Measurements from ENCODE around the gene FRAS1. TPM values are rescaled to one million over a fixed set of nuclear protein-coding genes. Genes with fewer than 3 reads are reported as not detected.

The FRAS1 gene
- polyA plus RNA-seq, 1 donor from 2014 or later = 2.8 TPM

DNA sequence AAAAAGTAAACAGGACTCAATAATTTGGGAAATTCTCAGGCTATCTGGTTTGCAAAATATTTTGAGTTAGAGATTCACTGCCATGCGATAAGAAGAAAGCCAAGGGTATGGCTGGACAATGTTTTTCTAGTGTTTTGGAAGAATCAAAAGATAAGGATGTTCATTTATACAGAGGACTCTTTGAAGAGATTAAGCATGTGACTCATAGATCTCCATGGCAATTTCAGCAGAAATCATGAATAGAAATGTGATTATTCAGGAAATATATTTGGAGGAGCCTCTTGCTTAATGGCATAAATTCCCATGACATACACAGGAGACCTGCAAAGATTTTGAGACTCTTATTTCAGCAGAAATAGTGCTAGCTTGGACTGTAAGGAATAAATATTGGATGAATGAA is 16.7 kb upstream of the FRAS1 start:
- H3K9me3 ChIP-seq (ENCODE audit: low read length) = no peaks in the 10 kb centered on the region
- no peaks in the 10 kb centered on the region for H3K9me2 ChIP-seq (ENCODE audit: insufficient read depth, low read length)
- H3K79me2 ChIP-seq (replicated peaks; ENCODE audit: insufficient read depth, low read length) = no peaks in the 10 kb centered on the region
- H3K36me3 ChIP-seq (ENCODE audit: insufficient read depth, low read length) = no peaks in the 10 kb centered on the region
- H2AFZ ChIP-seq (ENCODE audit: low read depth, low read length) = no peak overlapping the region
- no peaks in the 10 kb centered on the region for H3F3A ChIP-seq (ENCODE audit: insufficient read depth, low read length, poor library complexity, severe bottlenecking)
- H3K4me3 ChIP-seq (ENCODE audit: low read length) = no peak overlapping the region
- TF ChIP-seq SMC3 (conservative IDR thresholded peaks at IDR 0.05; ENCODE audit: poor library complexity) = no peak
- no peak for TF ChIP-seq EZH2 (IDR thresholded peaks at IDR 0.05; ENCODE audit: borderline replicate concordance, insufficient read depth, low read length, poor library complexity, severe bottlenecking)
- no peak for TF ChIP-seq MXI1 (conservative IDR thresholded peaks at IDR 0.05; ENCODE audit: poor library complexity, severe bottlenecking)
- TF ChIP-seq RAD21 (conservative IDR thresholded peaks at IDR 0.05) = no peak
- TF ChIP-seq REST (IDR thresholded peaks at IDR 0.05; ENCODE audit: borderline replicate concordance) = no peak
- no peak for TF ChIP-seq POLR2AphosphoS5 (IDR thresholded peaks at IDR 0.05)
- no peak for TF ChIP-seq TAF1 (IDR thresholded peaks at IDR 0.05; ENCODE audit: low read depth)
- no peak for TF ChIP-seq EP300 (conservative IDR thresholded peaks at IDR 0.05; ENCODE audit: poor library complexity, severe bottlenecking)
- no peak for TF ChIP-seq CTCF (IDR thresholded peaks at IDR 0.05; ENCODE audit: poor library complexity, severe bottlenecking)
- H3K27me3 ChIP-seq (ENCODE audit: insufficient read depth, low read depth, low read length) = no peaks in the 10 kb centered on the region
- H3K27ac ChIP-seq (ENCODE audit: low read length) = no peak overlapping the region
- H3K4me2 ChIP-seq (ENCODE audit: low read length) = no peak overlapping the region
- no peak overlapping the region for H3K9ac ChIP-seq (ENCODE audit: low read length)
- no peaks in the 10 kb centered on the region for H4K20me1 ChIP-seq (ENCODE audit: insufficient read depth)

DNA sequence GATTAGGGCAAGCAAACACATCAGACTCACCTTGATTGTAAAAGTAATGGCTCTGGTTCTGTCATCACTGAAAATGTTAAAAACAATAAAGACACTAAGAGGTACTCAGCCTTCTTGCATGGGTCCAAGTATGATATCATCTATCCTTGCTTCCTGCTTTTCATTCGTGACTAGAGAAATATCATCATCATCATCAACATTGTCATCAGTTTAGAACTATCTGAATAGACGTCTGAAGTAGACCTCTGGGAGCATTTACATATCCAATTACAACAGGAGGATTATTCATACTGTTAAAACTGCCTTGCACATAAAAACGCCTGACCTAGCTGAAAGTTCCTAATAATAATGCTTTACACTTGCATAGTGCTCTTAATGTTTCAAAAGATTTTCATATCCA is 9.8 kb upstream of the FRAS1 start:
- no peaks in the 10 kb centered on the region for H3K36me3 ChIP-seq (ENCODE audit: insufficient read depth, low read length)

More for the DNA sequence above, 9.8 kb upstream of the FRAS1 start:
- Histone ChIP-seq H3K27me3 (ENCODE audit: insufficient read depth, low read depth, low read length) (no peaks in the 10 kb centered on the region), H3K4me3 (ENCODE audit: low read length) (no peak overlapping the region), H3F3A (ENCODE audit: insufficient read depth, low read length, poor library complexity, severe bottlenecking) (no peaks in the 10 kb centered on the region), H3K27ac (ENCODE audit: low read length) (no peak overlapping the region), H3K4me2 (ENCODE audit: low read length) (no peak overlapping the region), H4K20me1 (ENCODE audit: insufficient read depth) (no peaks in the 10 kb centered on the region), H3K79me2 (replicated peaks; ENCODE audit: insufficient read depth, low read length) (no peaks in the 10 kb centered on the region), H3K9ac (ENCODE audit: low read length) (no peak overlapping the region), H3K9me3 (ENCODE audit: low read length) (no peaks in the 10 kb centered on the region), H2AFZ (ENCODE audit: low read depth, low read length) (no peak overlapping the region), H3K9me2 (ENCODE audit: insufficient read depth, low read length) (no peaks in the 10 kb centered on the region)
- TF ChIP-seq EZH2 (IDR thresholded peaks at IDR 0.05; ENCODE audit: borderline replicate concordance, insufficient read depth, low read length, poor library complexity, severe bottlenecking) (no peak), CTCF (IDR thresholded peaks at IDR 0.05; ENCODE audit: poor library complexity, severe bottlenecking) (no peak), EP300 (conservative IDR thresholded peaks at IDR 0.05; ENCODE audit: poor library complexity, severe bottlenecking) (no peak), MXI1 (conservative IDR thresholded peaks at IDR 0.05; ENCODE audit: poor library complexity, severe bottlenecking) (no peak), SMC3 (conservative IDR thresholded peaks at IDR 0.05; ENCODE audit: poor library complexity) (no peak), POLR2AphosphoS5 (IDR thresholded peaks at IDR 0.05) (no peak), TAF1 (IDR thresholded peaks at IDR 0.05; ENCODE audit: low read depth) (no peak), RAD21 (conservative IDR thresholded peaks at IDR 0.05) (no peak), REST (IDR thresholded peaks at IDR 0.05; ENCODE audit: borderline replicate concordance) (no peak)

Measured in neural cell (in vitro differentiated cells).